ENCODE measurements around the gene PRR5L.

The PRR5L gene

DNA sequence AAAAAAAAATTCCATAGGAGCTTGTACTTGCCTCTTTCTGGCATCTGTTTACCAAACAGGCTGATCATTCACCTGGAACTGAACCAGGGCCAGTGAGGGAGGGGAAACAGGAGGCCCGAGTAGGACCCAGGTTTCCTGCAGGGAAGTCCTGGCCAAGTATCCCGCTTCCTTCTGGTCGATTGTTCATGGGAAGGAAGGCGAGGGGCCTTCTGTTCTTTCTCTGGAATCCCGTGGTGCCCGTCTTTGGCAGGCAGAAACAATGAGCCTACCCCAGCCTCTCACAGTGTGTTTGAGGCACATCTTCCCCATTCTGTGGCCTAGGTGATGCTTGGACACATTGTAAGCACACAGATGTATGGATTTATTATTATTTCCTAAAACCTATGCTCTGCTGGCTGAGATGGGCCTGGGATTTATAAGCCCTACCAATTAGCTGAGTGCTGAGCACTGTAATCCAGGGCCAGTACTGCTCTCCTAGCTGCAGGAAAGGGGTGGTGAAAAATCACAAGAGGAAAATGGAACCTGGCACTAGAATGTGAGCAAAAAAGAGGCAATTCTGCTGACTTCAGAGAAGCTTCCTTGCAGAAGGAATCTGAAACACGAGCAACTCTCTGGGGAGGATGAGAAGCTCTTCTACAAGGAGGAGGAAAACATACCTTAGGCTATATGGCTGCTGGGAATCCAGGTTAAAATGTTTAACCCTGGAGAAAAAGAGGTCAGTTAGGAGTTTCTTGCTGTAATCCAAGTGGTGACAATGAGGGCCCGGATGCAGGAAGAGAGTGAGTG lies 53.5 kb downstream of the PRR5L start:
- no peak for DNase-seq (ENCODE audit: low spot score)

DNA sequence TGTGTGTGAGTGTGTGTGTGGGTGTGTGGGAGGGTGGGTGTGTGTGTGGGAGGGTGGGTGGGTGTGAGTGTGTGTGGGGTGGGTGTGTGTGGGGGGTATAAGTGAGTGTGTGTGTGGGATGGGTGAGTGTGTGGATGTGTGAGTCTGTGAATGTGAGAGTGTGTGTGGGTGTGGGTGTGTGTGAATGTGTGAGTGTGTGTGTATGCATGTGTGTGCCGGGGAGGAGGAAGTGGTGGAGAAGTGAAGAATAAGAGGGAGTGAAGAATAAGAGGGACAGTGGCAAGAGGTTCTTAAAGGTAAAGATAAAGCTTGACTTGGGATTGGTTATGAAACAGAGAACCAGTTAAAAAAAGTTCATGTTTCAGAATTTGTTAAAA lies 54.0 kb downstream of the PRR5L start:
- TF ChIP-seq, protein P1, sequence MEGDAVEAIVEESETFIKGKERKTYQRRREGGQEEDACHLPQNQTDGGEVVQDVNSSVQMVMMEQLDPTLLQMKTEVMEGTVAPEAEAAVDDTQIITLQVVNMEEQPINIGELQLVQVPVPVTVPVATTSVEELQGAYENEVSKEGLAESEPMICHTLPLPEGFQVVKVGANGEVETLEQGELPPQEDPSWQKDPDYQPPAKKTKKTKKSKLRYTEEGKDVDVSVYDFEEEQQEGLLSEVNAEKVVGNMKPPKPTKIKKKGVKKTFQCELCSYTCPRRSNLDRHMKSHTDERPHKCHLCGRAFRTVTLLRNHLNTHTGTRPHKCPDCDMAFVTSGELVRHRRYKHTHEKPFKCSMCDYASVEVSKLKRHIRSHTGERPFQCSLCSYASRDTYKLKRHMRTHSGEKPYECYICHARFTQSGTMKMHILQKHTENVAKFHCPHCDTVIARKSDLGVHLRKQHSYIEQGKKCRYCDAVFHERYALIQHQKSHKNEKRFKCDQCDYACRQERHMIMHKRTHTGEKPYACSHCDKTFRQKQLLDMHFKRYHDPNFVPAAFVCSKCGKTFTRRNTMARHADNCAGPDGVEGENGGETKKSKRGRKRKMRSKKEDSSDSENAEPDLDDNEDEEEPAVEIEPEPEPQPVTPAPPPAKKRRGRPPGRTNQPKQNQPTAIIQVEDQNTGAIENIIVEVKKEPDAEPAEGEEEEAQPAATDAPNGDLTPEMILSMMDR (IDR thresholded peaks at IDR 0.05; ENCODE audit: extremely low read depth, missing control alignments) = no peak
- DNase-seq (ENCODE audit: low spot score) = no peak

More for the DNA sequence above, 53.5 kb downstream of the PRR5L start:
- TF ChIP-seq, protein P1 (IDR thresholded peaks at IDR 0.05; ENCODE audit: extremely low read depth, missing control alignments) = no peak

DNA sequence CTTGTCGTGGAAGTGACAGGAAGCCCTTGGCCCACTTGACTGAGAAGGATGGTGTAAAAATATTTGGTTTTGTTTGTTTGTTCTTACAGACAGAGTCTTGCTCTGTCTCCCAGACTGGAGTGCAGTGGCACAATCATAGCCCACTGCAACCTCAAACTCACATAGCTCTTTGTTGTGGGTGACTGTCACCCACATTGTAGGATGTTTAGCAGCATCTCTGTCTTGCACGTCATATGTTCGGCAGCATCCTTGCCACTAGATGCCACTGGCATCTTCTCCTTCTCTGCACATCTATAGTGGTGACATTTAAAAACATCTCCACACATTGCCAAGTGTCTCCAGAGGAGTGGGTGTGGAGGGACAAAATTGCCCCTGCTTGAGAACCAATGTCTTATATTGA lies 56.8 kb downstream of the PRR5L start:
- TF ChIP-seq, protein P1 (IDR thresholded peaks at IDR 0.05; ENCODE audit: extremely low read depth, missing control alignments) = no peak
- DNase-seq (ENCODE audit: low spot score) = no peak

DNA sequence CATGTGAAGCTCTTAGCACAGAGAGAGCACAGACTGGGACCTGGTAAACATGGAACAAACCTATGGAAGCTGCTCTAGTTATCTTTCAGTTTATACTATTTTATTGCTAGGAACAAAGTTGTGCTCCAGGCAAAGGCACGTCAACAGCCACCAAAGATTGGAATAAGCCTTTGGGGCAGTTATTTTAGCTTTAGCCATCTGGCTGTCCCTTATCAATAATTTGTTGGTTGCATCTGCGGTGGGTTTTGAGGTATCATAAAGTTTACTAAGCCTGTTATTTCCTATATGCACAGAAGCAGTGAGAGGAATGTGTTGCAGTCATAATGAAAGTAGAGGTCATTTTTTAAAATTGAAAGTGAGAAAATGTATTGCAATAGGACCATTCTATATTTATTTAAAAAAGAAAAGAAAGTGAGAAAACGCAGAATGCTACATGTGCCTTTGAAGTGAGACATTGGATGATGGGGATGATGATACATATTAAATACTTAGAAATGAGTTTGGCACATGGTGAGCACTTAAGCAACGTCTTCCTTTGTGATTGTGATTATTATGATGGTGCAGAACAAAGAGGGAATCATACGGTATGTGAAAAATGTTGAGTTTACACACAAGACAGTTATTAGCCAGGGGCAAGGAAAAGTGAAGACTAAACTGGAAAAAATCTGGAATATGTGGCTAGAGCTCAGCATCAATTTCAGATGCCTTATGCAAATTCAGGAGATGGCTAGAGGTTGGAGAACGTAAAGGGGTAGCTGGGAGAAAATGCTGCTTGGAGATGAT lies 58.3 kb downstream of the PRR5L start:
- peak; percentile 51 for DNase-seq (ENCODE audit: low spot score)
- TF ChIP-seq, protein P1 (IDR thresholded peaks at IDR 0.05; ENCODE audit: extremely low read depth, missing control alignments) = no peak

DNA sequence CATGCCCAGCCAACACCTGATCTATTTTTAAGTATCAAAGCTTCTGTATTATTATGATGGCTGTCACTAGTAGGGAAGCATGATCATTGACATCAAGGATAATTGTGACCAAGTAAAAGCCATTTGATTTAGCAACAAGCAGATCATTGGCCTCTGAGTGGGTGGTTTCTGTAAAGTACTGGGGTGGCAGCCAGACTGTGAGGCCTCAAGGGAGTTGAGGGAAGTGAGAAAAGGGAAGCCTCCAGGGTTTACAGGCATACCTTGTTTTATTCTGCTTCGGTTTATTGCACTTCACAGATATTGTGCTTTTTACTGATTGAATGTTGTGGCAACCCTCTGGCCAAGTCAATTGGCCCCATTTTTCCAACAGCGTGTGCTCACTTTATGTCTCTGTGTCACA lies 60.1 kb downstream of the PRR5L start:
- TF ChIP-seq, protein P1 (IDR thresholded peaks at IDR 0.05; ENCODE audit: extremely low read depth, missing control alignments) = no peak
- DNase-seq (ENCODE audit: low spot score) = peak; percentile 46

DNA sequence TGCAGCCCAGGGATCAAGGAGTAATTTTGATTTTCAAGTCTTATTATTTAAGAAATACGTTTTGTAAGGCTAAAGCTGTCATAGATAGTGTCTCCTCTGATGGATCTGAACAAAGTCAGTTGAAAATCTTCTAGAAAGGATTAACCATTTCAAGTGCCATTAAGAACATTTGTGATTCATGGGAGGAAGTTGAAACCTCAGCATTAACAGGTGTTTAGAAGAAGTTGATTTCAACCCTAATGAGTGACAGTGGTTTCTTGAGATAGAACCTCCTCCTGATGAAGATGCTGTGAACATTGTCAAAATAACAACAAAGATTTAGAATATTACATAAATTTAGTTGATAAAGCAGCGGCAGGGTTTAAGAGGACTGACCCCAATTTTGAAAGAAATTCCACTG lies 61.7 kb downstream of the PRR5L start:
- TF ChIP-seq, protein P1 (IDR thresholded peaks at IDR 0.05; ENCODE audit: extremely low read depth, missing control alignments) = no peak
- no peak for DNase-seq (ENCODE audit: low spot score)

DNA sequence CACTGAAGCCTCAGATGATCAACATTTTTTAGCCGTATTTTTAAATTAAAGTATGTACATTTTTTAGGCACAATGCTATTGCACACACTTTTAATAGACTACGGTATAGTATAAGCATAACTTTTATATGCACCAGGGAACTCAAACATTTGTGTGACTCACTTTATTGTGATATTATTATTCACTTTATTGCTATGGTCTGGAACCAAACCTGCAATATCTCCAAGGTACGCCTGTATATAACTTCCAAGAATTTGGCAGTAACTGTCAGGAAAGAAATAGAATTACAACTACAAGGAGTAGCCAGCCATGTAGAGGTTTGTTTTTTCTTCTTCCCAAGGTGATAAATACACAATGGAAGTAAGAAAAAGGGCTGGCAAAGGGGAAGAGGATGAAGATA lies 62.3 kb downstream of the PRR5L start:
- TF ChIP-seq, protein P1 (IDR thresholded peaks at IDR 0.05; ENCODE audit: extremely low read depth, missing control alignments) = no peak
- no peak for DNase-seq (ENCODE audit: low spot score)

Measured in GM20000 (cell line).